HepG2 (cell line): ENCODE data around the gene PSMC5. TPM values are rescaled to one million over a fixed set of nuclear protein-coding genes. Genes with fewer than 3 reads are reported as not detected.

Experiments used
- ZBTB10 ChIP-seq: sonication (generic); formaldehyde crosslinking; IDR thresholded peaks from 2 replicates; pipeline ENCODE4 v1.4.0; 2020; ENCODE audit warnings: missing genetic modification reagents, borderline replicate concordance
- ZFP37 ChIP-seq: sonication (generic); formaldehyde crosslinking; IDR thresholded peaks from 2 replicates; pipeline ENCODE4 v1.4.0; 2020; ENCODE audit warnings: missing genetic modification reagents, borderline replicate concordance
- ZNF510 ChIP-seq: sonication (generic); formaldehyde crosslinking; IDR thresholded peaks from 2 replicates; pipeline ENCODE4 v1.4.0; 2020; ENCODE audit warnings: low read depth, mild to moderate bottlenecking, missing genetic modification reagents
- ZSCAN25 ChIP-seq: sonication (generic); formaldehyde crosslinking; IDR thresholded peaks from 2 replicates; pipeline ENCODE4 v1.8.0; 2022; ENCODE audit warnings: mild to moderate bottlenecking, missing genetic modification reagents
- polyA plus RNA-seq, 8 experiments: library from polyadenylated mRNA; depleted of rRNA in 3 of 8; stranded (reverse) in 7 of 8; unstranded in 1 of 8; fragments of >200 nt; fragmentation: Illumina TruSeq in 4 of 8; extraction: Trizol in 4 of 8; gene quantifications; 2 replicates each; pipeline versions ENCODE4 v1.2.1 to v1.2.3, GENCODE V29; 2011 to 2016; ENCODE audit warnings: low read depth in 4 of 8, missing spikeins in 1 of 8, mixed read lengths in 1 of 8; ENCODE audit not compliant: insufficient read depth in 1 of 8
- total RNA-seq, 5 experiments: library from RNA; depleted of rRNA; stranded (reverse); fragments of >200 nt; fragmentation: Illumina TruSeq; extraction: Trizol; gene quantifications; 2 replicates each; pipeline ENCODE4 v1.2.3, GENCODE V29; 2016; ENCODE audit warnings: low read depth in 1 of 5
- TF ChIP-seq, protein P1 (sequence below): sonication (generic); formaldehyde crosslinking; IDR thresholded peaks from 2 replicates; pipeline ENCODE4 v1.4.0; 2020; ENCODE audit warnings: missing genetic modification reagents, borderline replicate concordance
- TF ChIP-seq, protein P2 (sequence below): sonication (generic); formaldehyde crosslinking; IDR thresholded peaks from 2 replicates; pipeline ENCODE4 v1.4.0; 2020; ENCODE audit warnings: missing genetic modification reagents
- TF ChIP-seq, protein P3 (sequence below): sonication (generic); formaldehyde crosslinking; IDR thresholded peaks from 2 replicates; pipeline ENCODE4 v1.5.1; 2020; ENCODE audit warnings: missing genetic modification reagents, mild to moderate bottlenecking, borderline replicate concordance
- TF ChIP-seq, protein P4 (sequence below): IDR thresholded peaks from 2 replicates; pipeline ENCODE4 v1.6.1; 2016; ENCODE audit warnings: low read depth, missing genetic modification reagents, missing compliant biosample characterization
- TF ChIP-seq, protein P5 (sequence below): sonication (generic); formaldehyde crosslinking; IDR thresholded peaks from 2 replicates; pipeline ENCODE4 v1.5.0; 2020; ENCODE audit warnings: missing genetic modification reagents
- TF ChIP-seq, protein P6 (sequence below): sonication (generic); formaldehyde crosslinking; IDR thresholded peaks from 2 replicates; pipeline ENCODE4 v1.8.0; 2022; ENCODE audit warnings: mild to moderate bottlenecking, missing genetic modification reagents, moderate library complexity
- TF ChIP-seq, protein P7 (sequence below): sonication (generic); formaldehyde crosslinking; IDR thresholded peaks from 2 replicates; pipeline ENCODE4 v1.8.1; 2023; ENCODE audit warnings: mild to moderate bottlenecking, moderate library complexity, missing genetic modification reagents

PSMC5 gene
- total and polyA plus RNA-seq, 2 of the 13 experiments (the other 11 are each of a cell fraction or from before 2014, with no cell fraction given): 35.3 to 128 TPM

- TF ChIP-seq, protein P1, sequence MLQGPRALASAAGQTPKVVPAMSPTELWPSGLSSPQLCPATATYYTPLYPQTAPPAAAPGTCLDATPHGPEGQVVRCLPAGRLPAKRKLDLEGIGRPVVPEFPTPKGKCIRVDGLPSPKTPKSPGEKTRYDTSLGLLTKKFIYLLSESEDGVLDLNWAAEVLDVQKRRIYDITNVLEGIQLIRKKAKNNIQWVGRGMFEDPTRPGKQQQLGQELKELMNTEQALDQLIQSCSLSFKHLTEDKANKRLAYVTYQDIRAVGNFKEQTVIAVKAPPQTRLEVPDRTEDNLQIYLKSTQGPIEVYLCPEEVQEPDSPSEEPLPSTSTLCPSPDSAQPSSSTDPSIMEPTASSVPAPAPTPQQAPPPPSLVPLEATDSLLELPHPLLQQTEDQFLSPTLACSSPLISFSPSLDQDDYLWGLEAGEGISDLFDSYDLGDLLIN (CRISPR knock-in tag): no peak
- TF ChIP-seq, protein P2, sequence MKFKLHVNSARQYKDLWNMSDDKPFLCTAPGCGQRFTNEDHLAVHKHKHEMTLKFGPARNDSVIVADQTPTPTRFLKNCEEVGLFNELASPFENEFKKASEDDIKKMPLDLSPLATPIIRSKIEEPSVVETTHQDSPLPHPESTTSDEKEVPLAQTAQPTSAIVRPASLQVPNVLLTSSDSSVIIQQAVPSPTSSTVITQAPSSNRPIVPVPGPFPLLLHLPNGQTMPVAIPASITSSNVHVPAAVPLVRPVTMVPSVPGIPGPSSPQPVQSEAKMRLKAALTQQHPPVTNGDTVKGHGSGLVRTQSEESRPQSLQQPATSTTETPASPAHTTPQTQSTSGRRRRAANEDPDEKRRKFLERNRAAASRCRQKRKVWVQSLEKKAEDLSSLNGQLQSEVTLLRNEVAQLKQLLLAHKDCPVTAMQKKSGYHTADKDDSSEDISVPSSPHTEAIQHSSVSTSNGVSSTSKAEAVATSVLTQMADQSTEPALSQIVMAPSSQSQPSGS (CRISPR knock-in tag): no peak
- TF ChIP-seq ZBTB10 (CRISPR knock-in tag) (no peak), ZFP37 (CRISPR knock-in tag) (no peak), ZSCAN25 (CRISPR knock-in tag) (no peak), ZNF510 (CRISPR knock-in tag) (no peak)
- TF ChIP-seq, protein P3, sequence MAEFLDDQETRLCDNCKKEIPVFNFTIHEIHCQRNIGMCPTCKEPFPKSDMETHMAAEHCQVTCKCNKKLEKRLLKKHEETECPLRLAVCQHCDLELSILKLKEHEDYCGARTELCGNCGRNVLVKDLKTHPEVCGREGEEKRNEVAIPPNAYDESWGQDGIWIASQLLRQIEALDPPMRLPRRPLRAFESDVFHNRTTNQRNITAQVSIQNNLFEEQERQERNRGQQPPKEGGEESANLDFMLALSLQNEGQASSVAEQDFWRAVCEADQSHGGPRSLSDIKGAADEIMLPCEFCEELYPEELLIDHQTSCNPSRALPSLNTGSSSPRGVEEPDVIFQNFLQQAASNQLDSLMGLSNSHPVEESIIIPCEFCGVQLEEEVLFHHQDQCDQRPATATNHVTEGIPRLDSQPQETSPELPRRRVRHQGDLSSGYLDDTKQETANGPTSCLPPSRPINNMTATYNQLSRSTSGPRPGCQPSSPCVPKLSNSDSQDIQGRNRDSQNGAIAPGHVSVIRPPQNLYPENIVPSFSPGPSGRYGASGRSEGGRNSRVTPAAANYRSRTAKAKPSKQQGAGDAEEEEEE: no peak
- TF ChIP-seq, protein P4, sequence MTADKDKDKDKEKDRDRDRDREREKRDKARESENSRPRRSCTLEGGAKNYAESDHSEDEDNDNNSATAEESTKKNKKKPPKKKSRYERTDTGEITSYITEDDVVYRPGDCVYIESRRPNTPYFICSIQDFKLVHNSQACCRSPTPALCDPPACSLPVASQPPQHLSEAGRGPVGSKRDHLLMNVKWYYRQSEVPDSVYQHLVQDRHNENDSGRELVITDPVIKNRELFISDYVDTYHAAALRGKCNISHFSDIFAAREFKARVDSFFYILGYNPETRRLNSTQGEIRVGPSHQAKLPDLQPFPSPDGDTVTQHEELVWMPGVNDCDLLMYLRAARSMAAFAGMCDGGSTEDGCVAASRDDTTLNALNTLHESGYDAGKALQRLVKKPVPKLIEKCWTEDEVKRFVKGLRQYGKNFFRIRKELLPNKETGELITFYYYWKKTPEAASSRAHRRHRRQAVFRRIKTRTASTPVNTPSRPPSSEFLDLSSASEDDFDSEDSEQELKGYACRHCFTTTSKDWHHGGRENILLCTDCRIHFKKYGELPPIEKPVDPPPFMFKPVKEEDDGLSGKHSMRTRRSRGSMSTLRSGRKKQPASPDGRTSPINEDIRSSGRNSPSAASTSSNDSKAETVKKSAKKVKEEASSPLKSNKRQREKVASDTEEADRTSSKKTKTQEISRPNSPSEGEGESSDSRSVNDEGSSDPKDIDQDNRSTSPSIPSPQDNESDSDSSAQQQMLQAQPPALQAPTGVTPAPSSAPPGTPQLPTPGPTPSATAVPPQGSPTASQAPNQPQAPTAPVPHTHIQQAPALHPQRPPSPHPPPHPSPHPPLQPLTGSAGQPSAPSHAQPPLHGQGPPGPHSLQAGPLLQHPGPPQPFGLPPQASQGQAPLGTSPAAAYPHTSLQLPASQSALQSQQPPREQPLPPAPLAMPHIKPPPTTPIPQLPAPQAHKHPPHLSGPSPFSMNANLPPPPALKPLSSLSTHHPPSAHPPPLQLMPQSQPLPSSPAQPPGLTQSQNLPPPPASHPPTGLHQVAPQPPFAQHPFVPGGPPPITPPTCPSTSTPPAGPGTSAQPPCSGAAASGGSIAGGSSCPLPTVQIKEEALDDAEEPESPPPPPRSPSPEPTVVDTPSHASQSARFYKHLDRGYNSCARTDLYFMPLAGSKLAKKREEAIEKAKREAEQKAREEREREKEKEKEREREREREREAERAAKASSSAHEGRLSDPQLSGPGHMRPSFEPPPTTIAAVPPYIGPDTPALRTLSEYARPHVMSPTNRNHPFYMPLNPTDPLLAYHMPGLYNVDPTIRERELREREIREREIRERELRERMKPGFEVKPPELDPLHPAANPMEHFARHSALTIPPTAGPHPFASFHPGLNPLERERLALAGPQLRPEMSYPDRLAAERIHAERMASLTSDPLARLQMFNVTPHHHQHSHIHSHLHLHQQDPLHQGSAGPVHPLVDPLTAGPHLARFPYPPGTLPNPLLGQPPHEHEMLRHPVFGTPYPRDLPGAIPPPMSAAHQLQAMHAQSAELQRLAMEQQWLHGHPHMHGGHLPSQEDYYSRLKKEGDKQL (CRISPR knock-in tag): no peak
- TF ChIP-seq, protein P5, sequence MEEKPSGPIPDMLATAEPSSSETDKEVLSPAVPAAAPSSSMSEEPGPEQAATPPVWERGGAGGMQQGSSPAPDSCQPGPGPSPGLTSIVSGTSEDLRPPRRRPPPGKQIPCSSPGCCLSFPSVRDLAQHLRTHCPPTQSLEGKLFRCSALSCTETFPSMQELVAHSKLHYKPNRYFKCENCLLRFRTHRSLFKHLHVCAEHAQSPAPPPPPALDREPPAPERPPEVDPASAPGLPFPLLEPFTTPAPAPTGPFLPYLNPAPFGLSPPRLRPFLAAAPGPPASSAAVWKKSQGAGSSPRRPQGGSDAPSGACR (CRISPR knock-in tag): no peak
- TF ChIP-seq, protein P6, sequence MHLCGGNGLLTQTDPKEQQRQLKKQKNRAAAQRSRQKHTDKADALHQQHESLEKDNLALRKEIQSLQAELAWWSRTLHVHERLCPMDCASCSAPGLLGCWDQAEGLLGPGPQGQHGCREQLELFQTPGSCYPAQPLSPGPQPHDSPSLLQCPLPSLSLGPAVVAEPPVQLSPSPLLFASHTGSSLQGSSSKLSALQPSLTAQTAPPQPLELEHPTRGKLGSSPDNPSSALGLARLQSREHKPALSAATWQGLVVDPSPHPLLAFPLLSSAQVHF: no peak
- TF ChIP-seq, protein P7, sequence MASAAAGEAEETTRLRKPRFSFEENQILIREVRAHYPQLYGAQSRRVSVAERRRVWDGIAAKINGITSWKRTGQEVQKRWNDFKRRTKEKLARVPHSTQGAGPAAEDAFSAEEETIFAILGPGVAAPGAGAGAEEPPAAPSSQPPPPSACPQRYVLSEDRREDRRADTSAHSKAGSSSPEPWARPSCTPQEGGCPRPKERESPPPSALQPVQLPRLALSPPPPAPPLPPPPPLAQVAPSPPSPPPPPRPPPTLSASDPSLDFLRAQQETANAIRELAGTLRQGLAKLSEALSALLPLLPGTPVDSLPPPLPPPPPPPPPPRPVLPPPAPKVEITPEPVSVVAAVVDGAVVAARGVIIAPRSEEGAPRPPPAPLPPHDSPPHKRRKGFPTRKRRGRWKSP (CRISPR knock-in tag): no peak
Measured at GRCh38 chr17:63833026-63833740, 6.0 kb downstream of the PSMC5 start (continued).
